OCI-LY3 (cell line): ENCODE measurements around the gene BMP7.

ENCODE experiments used
- H2AFZ ChIP-seq: fragments of 200-600, 300-600 bp; shearing (Covaris generic); 2 replicates; pipeline ENCODE4 v1.6.0; 2014; ENCODE audit warnings: antibody characterized with exemption, low read depth, low read length
- H3K27ac ChIP-seq: fragments of 200-600, 300-600 bp; sonication (generic); 2 replicates; pipeline ENCODE4 v1.5.1; 2014; ENCODE audit warnings: mild to moderate bottlenecking, low read length, moderate library complexity, mixed read lengths
- H3K27me3 ChIP-seq: fragments of 200-600, 300-600 bp; sonication (generic); 2 replicates; pipeline ENCODE4 v1.6.1; 2014; ENCODE audit warnings: low read depth, low read length, mixed read lengths
- H3K36me3 ChIP-seq: fragments of 200-600, 300-600 bp; sonication (generic); replicated peaks from 2 replicates; pipeline ENCODE3; 2014; ENCODE audit warnings: low read depth, low read length, mixed read lengths
- H3K4me1 ChIP-seq: fragments of 300-600, 200-600 bp; sonication (generic); 2 replicates; pipeline ENCODE4 v1.6.1; 2014; ENCODE audit warnings: low read length, mixed read lengths
- H3K4me2 ChIP-seq: fragments of 200-600, 300-600 bp; sonication (generic); 2 replicates; pipeline ENCODE4 v1.6.1; 2014; ENCODE audit warnings: low read length, mixed read lengths
- H3K4me3 ChIP-seq: fragments of 300-600, 200-600 bp; sonication (generic); 2 replicates; pipeline ENCODE4 v1.5.1; 2014; ENCODE audit warnings: antibody characterized with exemption, mild to moderate bottlenecking, low read length, moderate library complexity
- H3K79me2 ChIP-seq: fragments of 300-600, 200-600 bp; shearing (Covaris generic); 2 replicates; pipeline ENCODE4 v1.6.1; 2014; ENCODE audit warnings: mild to moderate bottlenecking, low read length, mixed read lengths
- H3K9ac ChIP-seq: fragments of 300-600, 200-600 bp; shearing (Covaris generic); 2 replicates; pipeline ENCODE4 v1.6.0; 2014; ENCODE audit warnings: mild to moderate bottlenecking, low read length, moderate library complexity
- H3K9me3 ChIP-seq: fragments of 200-600, 300-600 bp; shearing (Covaris generic); 2 replicates; pipeline ENCODE4 v1.6.1; 2014; ENCODE audit warnings: low read length, mixed read lengths; ENCODE audit not compliant: insufficient read depth
- H4K20me1 ChIP-seq: fragments of 200-600, 300-600 bp; sonication (generic); 2 replicates; pipeline ENCODE4 v1.6.1; 2016; ENCODE audit warnings: low read length, mixed read lengths; ENCODE audit not compliant: insufficient read depth
- EZH2phosphoT487 ChIP-seq: fragments of 200-600 bp; shearing (Covaris generic); IDR thresholded peaks from 2 replicates; pipeline ENCODE4 v1.6.1; 2018; ENCODE audit warnings: antibody characterized with exemption, mixed run types, low read depth
- TF ChIP-seq, protein P1 (sequence below): fragments of 200-600, 300-600 bp; sonication (generic); IDR thresholded peaks from 2 replicates; pipeline ENCODE4 v1.5.1; 2014; ENCODE audit warnings: antibody characterized with exemption, low read length, low read depth

The BMP7 gene

DNA sequence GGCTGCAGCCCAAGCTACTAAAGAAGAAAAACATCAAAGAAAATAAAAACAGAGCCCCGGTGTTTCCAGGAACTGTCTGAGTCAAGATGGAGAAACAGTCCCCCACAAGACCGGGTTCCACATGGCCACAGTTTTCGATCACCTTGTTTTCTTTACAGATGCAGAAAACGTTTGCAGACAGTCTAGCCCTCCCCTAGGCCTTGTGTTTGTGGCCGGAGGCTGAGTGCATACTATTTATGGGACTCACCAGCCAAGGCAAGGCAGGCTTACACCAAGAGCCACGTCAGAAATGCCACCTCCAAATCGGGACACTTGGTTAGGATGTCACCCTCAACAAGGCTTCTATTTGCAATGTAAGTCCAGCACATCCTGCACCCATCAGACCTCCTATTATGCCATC, 97.3 kb downstream of the BMP7 start:
- no peak overlapping the region for H3K4me2 ChIP-seq
- H3K79me2 ChIP-seq = no peaks in the 10 kb centered on the region
- no peaks in the 10 kb centered on the region for H4K20me1 ChIP-seq
- no peak for TF ChIP-seq EZH2phosphoT487
- TF ChIP-seq, protein P1, sequence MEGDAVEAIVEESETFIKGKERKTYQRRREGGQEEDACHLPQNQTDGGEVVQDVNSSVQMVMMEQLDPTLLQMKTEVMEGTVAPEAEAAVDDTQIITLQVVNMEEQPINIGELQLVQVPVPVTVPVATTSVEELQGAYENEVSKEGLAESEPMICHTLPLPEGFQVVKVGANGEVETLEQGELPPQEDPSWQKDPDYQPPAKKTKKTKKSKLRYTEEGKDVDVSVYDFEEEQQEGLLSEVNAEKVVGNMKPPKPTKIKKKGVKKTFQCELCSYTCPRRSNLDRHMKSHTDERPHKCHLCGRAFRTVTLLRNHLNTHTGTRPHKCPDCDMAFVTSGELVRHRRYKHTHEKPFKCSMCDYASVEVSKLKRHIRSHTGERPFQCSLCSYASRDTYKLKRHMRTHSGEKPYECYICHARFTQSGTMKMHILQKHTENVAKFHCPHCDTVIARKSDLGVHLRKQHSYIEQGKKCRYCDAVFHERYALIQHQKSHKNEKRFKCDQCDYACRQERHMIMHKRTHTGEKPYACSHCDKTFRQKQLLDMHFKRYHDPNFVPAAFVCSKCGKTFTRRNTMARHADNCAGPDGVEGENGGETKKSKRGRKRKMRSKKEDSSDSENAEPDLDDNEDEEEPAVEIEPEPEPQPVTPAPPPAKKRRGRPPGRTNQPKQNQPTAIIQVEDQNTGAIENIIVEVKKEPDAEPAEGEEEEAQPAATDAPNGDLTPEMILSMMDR = no peak
- no peak overlapping the region for H2AFZ ChIP-seq
- no peak overlapping the region for H3K27ac ChIP-seq
- H3K9ac ChIP-seq = no peak overlapping the region
- 0 out of 2 replicates have a peak, but pooled peaks cover under 1% of the 10 kb centered on the region for H3K9me3 ChIP-seq
- no peaks in the 10 kb centered on the region for H3K4me1 ChIP-seq
- no peaks in the 10 kb centered on the region for H3K36me3 ChIP-seq
- no peak overlapping the region for H3K4me3 ChIP-seq
- peaks cover 5% of the 10 kb centered on the region; the same call in 1 of the 2 replicates for H3K27me3 ChIP-seq

DNA sequence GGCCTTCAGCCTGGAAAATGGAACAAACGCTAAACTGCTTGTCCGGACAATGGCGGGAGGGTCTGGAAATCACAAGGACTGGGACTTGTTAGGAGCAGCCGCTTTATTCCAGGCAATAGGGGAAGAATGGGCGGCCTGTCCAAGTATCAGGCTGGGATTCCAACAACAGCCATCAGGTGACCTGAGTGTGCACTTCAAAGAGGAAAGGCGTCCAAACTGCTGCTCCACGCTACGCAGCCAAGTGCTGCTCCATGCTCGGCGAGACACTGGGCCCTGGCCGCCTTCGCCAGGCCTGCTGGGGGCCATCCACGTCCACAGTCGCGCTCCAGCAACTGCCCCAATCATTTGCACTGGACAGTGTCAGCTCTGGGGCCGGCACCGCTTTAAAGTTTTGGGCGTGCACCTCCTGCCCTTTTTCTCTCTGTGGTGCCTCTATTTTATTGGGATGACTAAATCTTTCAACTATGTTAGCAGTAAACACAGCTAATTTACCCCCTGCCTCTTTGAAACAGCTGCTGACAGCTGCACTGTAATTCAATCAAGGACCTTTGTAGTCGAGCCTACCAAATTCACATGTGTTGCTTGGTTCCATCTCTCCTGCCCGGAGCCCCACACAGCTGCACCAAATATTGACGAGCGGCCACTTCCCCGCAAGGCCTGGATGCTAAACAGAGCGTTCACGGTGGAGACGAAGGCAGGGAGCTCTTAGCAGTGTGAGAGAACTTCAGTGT, 98.3 kb downstream of the BMP7 start:
- H3K4me3 ChIP-seq = no peak overlapping the region
- H3K36me3 ChIP-seq = no peaks in the 10 kb centered on the region
- no peaks in the 10 kb centered on the region for H4K20me1 ChIP-seq
- TF ChIP-seq EZH2phosphoT487 = no peak
- TF ChIP-seq, protein P1 = no peak
- no peak overlapping the region for H2AFZ ChIP-seq
- no peaks in the 10 kb centered on the region for H3K4me1 ChIP-seq
- no peaks in the 10 kb centered on the region for H3K79me2 ChIP-seq
- H3K27ac ChIP-seq = no peak overlapping the region
- H3K9ac ChIP-seq = no peak overlapping the region
- H3K4me2 ChIP-seq = no peak overlapping the region
- 0 out of 2 replicates have a peak, but pooled peaks cover 4% of the 10 kb centered on the region for H3K9me3 ChIP-seq
- H3K27me3 ChIP-seq = peaks cover 5% of the 10 kb centered on the region; the same call in 1 of the 2 replicates

DNA sequence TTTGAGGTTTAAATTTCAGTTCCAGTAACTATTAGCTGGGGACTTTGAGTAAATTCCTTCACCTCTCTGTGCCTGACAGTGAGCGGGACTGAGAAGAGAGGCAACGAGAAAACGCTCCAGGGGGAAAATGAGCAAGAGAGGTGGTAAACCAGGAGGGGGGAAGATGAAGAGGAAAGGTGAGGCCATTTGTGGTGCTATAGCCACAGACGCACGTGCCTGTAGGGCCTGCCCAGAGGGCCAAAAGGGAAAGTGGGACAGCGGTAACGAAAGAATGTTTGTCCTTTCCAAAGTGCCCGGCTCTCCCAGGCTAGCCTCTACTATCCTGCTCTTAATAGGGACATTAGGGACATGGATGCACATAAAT, 99.2 kb downstream of the BMP7 start:
- Histone ChIP-seq H3K27me3 (peaks cover 5% of the 10 kb centered on the region; the same call in 1 of the 2 replicates), H4K20me1 (no peaks in the 10 kb centered on the region), H3K79me2 (no peaks in the 10 kb centered on the region), H3K9me3 (0 out of 2 replicates have a peak, but pooled peaks cover 4% of the 10 kb centered on the region), H3K36me3 (no peaks in the 10 kb centered on the region), H3K27ac (no peak overlapping the region), H3K4me2 (no peak overlapping the region), H2AFZ (no peak overlapping the region), H3K9ac (no peak overlapping the region), H3K4me3 (no peak overlapping the region), H3K4me1 (no peaks in the 10 kb centered on the region)
- TF ChIP-seq EZH2phosphoT487 = no peak
- TF ChIP-seq, protein P1 = no peak

DNA sequence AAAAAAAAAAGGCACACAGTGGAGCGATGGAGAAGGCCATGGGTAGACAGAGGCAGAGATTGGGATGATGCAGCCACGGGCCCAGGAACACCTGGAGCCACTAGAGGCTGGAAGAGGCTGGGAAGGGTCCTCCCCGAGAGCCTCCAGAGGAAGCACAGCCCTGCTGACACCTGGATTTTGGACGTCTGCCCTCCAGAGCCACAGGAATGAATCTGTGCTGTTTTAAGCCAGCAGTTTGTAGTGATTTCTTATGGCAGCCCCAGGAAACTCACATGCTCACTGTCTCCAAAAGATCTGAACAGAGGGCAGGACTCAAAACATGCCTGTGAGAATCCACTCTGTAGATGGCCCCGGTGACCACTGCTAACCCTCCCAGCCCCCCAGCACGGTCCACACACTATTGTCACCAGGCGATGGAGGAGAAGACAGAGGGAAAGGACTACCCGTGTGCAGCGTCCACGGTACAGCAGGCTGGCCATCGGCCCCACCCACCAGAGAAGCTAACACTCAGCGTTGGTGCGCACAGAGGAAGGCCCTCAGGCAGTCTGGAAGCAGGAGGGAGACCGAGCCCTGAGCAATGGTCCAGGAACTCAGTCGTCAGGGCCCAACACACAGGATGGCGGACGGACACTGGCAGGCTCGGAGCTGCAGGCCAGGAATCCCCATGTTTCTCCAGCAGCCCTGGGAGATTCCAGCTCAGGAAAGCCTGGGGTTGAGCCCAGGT, 99.7 kb downstream of the BMP7 start:
- H3K79me2 ChIP-seq = no peaks in the 10 kb centered on the region
- no peak overlapping the region for H2AFZ ChIP-seq
- no peak overlapping the region for H3K9ac ChIP-seq
- H4K20me1 ChIP-seq = no peaks in the 10 kb centered on the region
- H3K4me2 ChIP-seq = no peak overlapping the region
- H3K4me1 ChIP-seq = no peaks in the 10 kb centered on the region
- no peaks in the 10 kb centered on the region for H3K36me3 ChIP-seq
- H3K9me3 ChIP-seq = 0 out of 2 replicates have a peak, but pooled peaks cover 4% of the 10 kb centered on the region
- TF ChIP-seq EZH2phosphoT487 = no peak
- TF ChIP-seq, protein P1 = no peak
- H3K4me3 ChIP-seq = no peak overlapping the region
- no peak overlapping the region for H3K27ac ChIP-seq
- H3K27me3 ChIP-seq = peaks cover 5% of the 10 kb centered on the region; the same call in 1 of the 2 replicates
